GM23338 (cell line): ENCODE results near the gene PICK1.

Experiments
- CREB1 ChIP-seq: fragments of 250-450 bp; sonication (Bioruptor Pico); IDR thresholded peaks from 2 replicates; pipeline ENCODE4 v1.5.0; 2020; ENCODE audit warnings: low read depth, mild to moderate bottlenecking, moderate library complexity
- EZH2 ChIP-seq: fragments of 200-600 bp; sonication (generic); IDR thresholded peaks from one replicate; pipeline ENCODE4 v1.8.0; 2017; ENCODE audit warnings: antibody characterized with exemption, mild to moderate bottlenecking, low read depth; ENCODE audit not compliant: unreplicated experiment
- EZH2phosphoT487 ChIP-seq: fragments of 200-600 bp; sonication (generic); IDR thresholded peaks from one replicate; pipeline ENCODE4 v1.8.1; 2018; ENCODE audit warnings: antibody characterized with exemption; ENCODE audit not compliant: unreplicated experiment
- JUNB ChIP-seq: IDR thresholded peaks from one replicate; pipeline ENCODE4 v1.6.1; 2016; ENCODE audit warnings: antibody characterized with exemption; ENCODE audit not compliant: unreplicated experiment
- NANOG ChIP-seq: IDR thresholded peaks from 2 replicates; pipeline ENCODE4 v1.6.1; 2016; ENCODE audit warnings: antibody characterized with exemption, borderline replicate concordance
- POLR2AphosphoS5 ChIP-seq: IDR thresholded peaks from 2 replicates; pipeline ENCODE4 v1.6.1; 2016; ENCODE audit warnings: antibody characterized with exemption, low read depth
- STAT1 ChIP-seq: IDR thresholded peaks from one replicate; pipeline ENCODE4 v1.6.1; 2016; ENCODE audit warnings: antibody characterized with exemption; ENCODE audit not compliant: unreplicated experiment
- ZNF114 ChIP-seq: fragments of 250-450 bp; sonication (Bioruptor Pico); IDR thresholded peaks from 2 replicates; pipeline ENCODE4 v1.5.0; 2020; ENCODE audit warnings: mild to moderate bottlenecking, moderate library complexity
- ZNF331 ChIP-seq: fragments of 250-450 bp; sonication (Bioruptor Pico); IDR thresholded peaks from 2 replicates; pipeline ENCODE4 v1.5.0; 2020; ENCODE audit warnings: low read depth, mild to moderate bottlenecking, moderate library complexity
- TF ChIP-seq, protein P1 (sequence below), 2 experiments: fragments of 200-600 bp in 1 of 2; sonication (generic) in 1 of 2; conservative IDR thresholded peaks; 2 replicates each; pipeline versions ENCODE4 v1.5.1 to v1.6.1; 2016 to 2017; ENCODE audit warnings: antibody characterized with exemption in 2 of 2, low read depth in 2 of 2, mild to moderate bottlenecking in 2 of 2, moderate library complexity in 1 of 2
- TF ChIP-seq, protein P2 (sequence below): fragments of 250-450 bp; sonication (Bioruptor Pico); IDR thresholded peaks from 2 replicates; pipeline ENCODE4 v1.5.0; 2020; ENCODE audit warnings: mild to moderate bottlenecking, moderate library complexity
- TF ChIP-seq, protein P3 (sequence below): IDR thresholded peaks from 2 replicates; pipeline ENCODE4 v1.6.1; 2016; ENCODE audit warnings: antibody characterized with exemption
- TF ChIP-seq, protein P4 (sequence below): IDR thresholded peaks from one replicate; pipeline ENCODE4 v1.6.1; 2018; ENCODE audit warnings: antibody characterized with exemption; ENCODE audit not compliant: unreplicated experiment

DNA sequence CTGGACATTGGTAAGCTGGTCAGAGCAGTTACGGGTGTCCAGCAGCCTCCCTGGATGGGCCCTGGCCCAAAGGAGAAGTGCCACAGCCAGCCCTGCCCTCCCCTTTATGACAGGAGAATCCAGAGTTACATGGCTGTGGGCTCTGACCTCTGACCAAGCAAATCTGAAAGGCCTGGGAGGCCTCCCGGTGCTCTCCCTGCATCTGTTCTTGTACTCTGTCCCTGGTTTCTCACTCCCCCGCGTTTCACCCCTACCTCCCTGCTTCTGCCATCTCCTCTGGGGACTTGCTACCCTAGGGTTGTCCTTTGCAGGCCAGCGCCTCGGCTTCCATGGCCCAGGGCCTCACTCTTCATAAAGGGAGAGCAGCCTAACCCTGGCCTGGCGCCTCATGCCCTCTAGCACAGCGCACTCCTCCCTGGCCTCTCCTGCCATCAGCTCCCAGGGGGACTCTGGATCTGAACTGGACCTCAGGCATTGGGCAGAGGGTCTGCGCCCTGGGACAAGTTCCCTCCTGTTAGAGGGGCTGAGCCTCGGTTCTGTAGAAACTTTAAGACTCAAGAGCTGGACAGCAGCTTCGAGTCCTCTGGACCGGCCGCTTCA, 10.7 kb downstream of the PICK1 start:
- TF ChIP-seq EZH2phosphoT487 (no peak), POLR2AphosphoS5 (no peak), EZH2 (no peak), ZNF114 (CRISPR knock-in tag) (no peak), NANOG (no peak), CREB1 (no peak), STAT1 (no peak), JUNB (no peak), ZNF331 (CRISPR knock-in tag) (no peak)
- TF ChIP-seq, protein P1, sequence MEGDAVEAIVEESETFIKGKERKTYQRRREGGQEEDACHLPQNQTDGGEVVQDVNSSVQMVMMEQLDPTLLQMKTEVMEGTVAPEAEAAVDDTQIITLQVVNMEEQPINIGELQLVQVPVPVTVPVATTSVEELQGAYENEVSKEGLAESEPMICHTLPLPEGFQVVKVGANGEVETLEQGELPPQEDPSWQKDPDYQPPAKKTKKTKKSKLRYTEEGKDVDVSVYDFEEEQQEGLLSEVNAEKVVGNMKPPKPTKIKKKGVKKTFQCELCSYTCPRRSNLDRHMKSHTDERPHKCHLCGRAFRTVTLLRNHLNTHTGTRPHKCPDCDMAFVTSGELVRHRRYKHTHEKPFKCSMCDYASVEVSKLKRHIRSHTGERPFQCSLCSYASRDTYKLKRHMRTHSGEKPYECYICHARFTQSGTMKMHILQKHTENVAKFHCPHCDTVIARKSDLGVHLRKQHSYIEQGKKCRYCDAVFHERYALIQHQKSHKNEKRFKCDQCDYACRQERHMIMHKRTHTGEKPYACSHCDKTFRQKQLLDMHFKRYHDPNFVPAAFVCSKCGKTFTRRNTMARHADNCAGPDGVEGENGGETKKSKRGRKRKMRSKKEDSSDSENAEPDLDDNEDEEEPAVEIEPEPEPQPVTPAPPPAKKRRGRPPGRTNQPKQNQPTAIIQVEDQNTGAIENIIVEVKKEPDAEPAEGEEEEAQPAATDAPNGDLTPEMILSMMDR (conservative IDR thresholded peaks at IDR 0.05; ENCODE audit: low read depth in 2 of 2), result no peak
- TF ChIP-seq, protein P2, sequence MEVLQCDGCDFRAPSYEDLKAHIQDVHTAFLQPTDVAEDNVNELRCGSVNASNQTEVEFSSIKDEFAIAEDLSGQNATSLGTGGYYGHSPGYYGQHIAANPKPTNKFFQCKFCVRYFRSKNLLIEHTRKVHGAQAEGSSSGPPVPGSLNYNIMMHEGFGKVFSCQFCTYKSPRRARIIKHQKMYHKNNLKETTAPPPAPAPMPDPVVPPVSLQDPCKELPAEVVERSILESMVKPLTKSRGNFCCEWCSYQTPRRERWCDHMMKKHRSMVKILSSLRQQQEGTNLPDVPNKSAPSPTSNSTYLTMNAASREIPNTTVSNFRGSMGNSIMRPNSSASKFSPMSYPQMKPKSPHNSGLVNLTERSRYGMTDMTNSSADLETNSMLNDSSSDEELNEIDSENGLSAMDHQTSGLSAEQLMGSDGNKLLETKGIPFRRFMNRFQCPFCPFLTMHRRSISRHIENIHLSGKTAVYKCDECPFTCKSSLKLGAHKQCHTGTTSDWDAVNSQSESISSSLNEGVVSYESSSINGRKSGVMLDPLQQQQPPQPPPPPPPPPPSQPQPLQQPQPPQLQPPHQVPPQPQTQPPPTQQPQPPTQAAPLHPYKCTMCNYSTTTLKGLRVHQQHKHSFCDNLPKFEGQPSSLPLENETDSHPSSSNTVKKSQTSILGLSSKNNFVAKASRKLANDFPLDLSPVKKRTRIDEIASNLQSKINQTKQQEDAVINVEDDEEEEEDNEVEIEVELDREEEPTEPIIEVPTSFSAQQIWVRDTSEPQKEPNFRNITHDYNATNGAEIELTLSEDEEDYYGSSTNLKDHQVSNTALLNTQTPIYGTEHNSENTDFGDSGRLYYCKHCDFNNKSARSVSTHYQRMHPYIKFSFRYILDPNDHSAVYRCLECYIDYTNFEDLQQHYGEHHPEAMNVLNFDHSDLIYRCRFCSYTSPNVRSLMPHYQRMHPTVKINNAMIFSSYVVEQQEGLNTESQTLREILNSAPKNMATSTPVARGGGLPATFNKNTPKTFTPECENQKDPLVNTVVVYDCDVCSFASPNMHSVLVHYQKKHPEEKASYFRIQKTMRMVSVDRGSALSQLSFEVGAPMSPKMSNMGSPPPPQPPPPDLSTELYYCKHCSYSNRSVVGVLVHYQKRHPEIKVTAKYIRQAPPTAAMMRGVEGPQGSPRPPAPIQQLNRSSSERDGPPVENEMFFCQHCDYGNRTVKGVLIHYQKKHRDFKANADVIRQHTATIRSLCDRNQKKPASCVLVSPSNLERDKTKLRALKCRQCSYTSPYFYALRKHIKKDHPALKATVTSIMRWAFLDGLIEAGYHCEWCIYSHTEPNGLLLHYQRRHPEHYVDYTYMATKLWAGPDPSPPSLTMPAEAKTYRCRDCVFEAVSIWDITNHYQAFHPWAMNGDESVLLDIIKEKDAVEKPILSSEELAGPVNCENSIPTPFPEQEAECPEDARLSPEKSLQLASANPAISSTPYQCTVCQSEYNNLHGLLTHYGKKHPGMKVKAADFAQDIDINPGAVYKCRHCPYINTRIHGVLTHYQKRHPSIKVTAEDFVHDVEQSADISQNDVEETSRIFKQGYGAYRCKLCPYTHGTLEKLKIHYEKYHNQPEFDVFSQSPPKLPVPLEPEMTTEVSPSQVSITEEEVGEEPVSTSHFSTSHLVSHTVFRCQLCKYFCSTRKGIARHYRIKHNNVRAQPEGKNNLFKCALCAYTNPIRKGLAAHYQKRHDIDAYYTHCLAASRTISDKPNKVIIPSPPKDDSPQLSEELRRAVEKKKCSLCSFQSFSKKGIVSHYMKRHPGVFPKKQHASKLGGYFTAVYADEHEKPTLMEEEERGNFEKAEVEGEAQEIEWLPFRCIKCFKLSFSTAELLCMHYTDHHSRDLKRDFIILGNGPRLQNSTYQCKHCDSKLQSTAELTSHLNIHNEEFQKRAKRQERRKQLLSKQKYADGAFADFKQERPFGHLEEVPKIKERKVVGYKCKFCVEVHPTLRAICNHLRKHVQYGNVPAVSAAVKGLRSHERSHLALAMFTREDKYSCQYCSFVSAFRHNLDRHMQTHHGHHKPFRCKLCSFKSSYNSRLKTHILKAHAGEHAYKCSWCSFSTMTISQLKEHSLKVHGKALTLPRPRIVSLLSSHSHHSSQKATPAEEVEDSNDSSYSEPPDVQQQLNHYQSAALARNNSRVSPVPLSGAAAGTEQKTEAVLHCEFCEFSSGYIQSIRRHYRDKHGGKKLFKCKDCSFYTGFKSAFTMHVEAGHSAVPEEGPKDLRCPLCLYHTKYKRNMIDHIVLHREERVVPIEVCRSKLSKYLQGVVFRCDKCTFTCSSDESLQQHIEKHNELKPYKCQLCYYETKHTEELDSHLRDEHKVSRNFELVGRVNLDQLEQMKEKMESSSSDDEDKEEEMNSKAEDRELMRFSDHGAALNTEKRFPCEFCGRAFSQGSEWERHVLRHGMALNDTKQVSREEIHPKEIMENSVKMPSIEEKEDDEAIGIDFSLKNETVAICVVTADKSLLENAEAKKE (CRISPR knock-in tag), result no peak
- TF ChIP-seq, protein P3, sequence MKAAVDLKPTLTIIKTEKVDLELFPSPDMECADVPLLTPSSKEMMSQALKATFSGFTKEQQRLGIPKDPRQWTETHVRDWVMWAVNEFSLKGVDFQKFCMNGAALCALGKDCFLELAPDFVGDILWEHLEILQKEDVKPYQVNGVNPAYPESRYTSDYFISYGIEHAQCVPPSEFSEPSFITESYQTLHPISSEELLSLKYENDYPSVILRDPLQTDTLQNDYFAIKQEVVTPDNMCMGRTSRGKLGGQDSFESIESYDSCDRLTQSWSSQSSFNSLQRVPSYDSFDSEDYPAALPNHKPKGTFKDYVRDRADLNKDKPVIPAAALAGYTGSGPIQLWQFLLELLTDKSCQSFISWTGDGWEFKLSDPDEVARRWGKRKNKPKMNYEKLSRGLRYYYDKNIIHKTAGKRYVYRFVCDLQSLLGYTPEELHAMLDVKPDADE, result no peak
- TF ChIP-seq, protein P4, sequence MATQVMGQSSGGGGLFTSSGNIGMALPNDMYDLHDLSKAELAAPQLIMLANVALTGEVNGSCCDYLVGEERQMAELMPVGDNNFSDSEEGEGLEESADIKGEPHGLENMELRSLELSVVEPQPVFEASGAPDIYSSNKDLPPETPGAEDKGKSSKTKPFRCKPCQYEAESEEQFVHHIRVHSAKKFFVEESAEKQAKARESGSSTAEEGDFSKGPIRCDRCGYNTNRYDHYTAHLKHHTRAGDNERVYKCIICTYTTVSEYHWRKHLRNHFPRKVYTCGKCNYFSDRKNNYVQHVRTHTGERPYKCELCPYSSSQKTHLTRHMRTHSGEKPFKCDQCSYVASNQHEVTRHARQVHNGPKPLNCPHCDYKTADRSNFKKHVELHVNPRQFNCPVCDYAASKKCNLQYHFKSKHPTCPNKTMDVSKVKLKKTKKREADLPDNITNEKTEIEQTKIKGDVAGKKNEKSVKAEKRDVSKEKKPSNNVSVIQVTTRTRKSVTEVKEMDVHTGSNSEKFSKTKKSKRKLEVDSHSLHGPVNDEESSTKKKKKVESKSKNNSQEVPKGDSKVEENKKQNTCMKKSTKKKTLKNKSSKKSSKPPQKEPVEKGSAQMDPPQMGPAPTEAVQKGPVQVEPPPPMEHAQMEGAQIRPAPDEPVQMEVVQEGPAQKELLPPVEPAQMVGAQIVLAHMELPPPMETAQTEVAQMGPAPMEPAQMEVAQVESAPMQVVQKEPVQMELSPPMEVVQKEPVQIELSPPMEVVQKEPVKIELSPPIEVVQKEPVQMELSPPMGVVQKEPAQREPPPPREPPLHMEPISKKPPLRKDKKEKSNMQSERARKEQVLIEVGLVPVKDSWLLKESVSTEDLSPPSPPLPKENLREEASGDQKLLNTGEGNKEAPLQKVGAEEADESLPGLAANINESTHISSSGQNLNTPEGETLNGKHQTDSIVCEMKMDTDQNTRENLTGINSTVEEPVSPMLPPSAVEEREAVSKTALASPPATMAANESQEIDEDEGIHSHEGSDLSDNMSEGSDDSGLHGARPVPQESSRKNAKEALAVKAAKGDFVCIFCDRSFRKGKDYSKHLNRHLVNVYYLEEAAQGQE, result no peak
